ENCODE results near the gene NKX6-1.

The NKX6-1 gene

DNA sequence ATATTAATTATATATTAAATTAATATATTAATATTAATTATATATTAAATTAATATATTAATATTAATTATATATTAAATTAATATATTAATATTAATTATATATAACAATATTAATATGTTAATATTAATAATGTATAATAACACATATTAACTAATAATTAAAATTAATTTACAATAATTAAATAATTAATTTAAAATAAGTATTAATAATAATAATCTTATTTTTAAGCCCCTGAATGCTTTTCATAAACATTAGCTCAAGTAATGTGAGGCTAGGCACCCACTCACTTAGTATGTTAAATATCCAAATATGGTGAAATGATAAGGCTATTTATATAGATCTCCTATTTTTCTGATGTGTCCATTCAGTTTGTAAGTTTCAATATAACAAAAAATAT lies 26.9 kb downstream of the NKX6-1 start:
- no peak for DNase-seq

DNA sequence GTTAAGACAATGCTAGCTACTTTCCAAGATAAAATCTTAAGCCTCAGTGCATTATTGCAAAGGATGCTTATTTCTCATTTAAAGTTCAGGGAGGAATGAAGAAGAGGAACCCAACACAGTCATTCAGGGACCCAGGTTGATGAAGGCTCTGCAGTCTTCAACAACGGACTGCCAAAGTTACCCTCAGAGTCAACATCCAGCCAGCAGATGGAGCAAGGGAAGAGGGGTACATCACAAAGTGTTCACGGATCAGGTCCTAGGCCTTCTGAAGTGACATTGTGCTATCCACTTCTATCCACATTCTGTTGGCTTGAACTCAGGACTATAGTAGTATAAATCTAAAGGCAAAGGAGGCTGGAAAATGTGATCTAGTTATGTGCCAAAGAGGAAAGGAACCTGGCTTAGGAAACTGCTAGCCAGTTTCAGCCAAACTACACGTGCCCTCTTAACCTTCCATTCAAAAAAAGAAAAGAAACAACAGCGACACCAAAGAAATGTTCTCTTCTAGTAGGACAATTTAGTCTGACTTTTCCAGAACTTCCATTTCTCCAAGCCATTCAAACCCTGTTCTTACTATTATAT lies 28.8 kb downstream of the NKX6-1 start:
- DNase-seq = no peak

DNA sequence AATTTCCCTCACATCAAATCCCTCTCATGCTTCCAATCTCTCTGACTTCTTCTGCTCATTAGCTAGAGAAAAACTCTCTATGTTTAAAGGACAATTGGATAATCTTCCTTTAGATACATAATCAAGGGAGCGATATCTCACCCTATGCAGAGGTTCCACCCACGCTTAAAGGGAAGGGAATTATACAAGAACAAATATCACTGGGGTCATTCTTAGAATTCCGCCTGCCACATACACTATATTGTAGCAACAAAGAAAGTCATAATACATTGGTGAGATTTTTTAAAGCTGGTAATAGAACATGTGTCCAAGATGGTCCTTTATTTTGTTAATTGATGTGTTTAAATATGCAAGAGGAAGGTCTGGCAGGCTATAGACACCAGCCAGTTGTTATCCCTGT lies 31.5 kb downstream of the NKX6-1 start:
- DNase-seq = no peak

GRCh38 chr4:84459783-84460182 lies 39.3 kb downstream of the NKX6-1 start:
- no peak for DNase-seq

DNA sequence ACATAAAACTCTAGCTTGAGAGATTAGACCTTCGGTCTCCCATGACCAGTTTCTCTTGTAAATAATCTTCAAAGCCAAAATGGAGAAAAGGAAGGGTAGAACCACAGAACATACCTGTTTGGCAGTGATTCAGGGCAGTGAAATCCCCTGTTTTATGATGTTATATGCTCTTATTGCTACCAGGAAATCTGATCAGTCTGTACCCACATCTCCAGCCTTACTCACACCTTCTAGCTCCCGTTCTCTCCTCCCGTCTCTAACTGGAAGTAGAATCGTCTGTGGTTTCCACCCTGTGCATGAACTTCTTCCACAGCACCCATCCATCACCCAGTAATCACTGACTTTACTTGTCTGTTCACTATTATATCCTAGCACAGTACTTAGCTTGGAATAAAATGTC lies 42.9 kb downstream of the NKX6-1 start:
- DNase-seq = no peak

- DNase-seq = no peak
Measured at GRCh38 chr4:84455697-84456096, 43.4 kb downstream of the NKX6-1 start.

- DNase-seq = peak; percentile 11
Measured at GRCh38 chr4:84451546-84451945, 47.5 kb downstream of the NKX6-1 start.

DNA sequence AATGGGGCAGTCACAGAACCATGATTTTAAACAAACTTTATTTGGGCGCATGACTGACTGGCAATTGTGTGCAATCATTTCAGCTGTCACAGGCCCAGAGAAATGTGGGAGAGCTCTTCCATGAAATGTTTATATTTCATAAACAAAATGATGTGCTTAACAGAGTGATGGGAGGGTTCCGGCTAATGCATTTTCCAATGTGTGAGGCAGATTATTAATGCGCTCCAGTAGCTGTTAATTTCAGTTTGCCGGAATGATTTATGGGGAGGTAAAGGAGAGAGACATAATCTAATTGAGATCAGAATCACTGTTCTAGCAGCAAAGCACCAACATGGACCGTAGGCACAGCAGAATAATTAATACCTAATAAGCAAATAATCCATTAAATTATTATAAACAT lies 55.6 kb downstream of the NKX6-1 start:
- no peak for DNase-seq

- no peak for DNase-seq
Measured at GRCh38 chr4:84442778-84443177, 56.3 kb downstream of the NKX6-1 start.
